Keratinocyte (primary cell): ENCODE results near the gene PLAU.

Experiments used
- EZH2 ChIP-seq: IDR thresholded peaks from one replicate; pipeline ENCODE4 v1.6.1; 2012; ENCODE audit warnings: inconsistent platforms, mild to moderate bottlenecking, low read length, moderate library complexity
- TF ChIP-seq, protein P1 (sequence below), 3 experiments: IDR thresholded peaks in 1 of 3; conservative IDR thresholded peaks in 1 of 3; optimal IDR thresholded peaks in 1 of 3; 2 replicates in 2 of 3; 3 replicates in 1 of 3; pipeline versions ENCODE3 to v1.5.1; 2011; ENCODE audit warnings: low read length in 3 of 3, mild to moderate bottlenecking in 3 of 3, moderate library complexity in 2 of 3, control low read depth in 1 of 3, inconsistent platforms in 1 of 3; ENCODE audit not compliant: insufficient read depth in 2 of 3; ENCODE audit errors: extremely low read depth in 1 of 3

DNA sequence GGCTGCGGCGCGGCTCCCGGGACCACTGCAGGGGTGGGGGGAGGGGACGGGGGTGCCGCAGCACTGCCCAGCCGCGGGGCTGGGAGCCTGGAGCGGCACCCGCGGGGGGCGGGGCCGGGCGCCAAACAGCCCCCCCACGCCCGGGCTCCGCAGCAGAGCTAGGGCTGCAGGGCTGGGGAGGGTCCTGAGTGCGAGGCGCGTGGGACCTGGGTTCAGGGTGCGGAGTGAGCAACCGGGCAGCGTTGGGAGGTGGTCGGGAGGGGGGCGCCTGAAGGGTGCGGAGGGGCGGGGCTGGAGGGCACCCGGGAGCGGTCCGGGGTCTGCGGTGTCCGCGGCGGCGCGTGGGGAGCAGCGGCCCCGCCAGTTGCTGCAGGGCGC is 37.1 kb upstream of the PLAU start:
- TF ChIP-seq, protein P1, sequence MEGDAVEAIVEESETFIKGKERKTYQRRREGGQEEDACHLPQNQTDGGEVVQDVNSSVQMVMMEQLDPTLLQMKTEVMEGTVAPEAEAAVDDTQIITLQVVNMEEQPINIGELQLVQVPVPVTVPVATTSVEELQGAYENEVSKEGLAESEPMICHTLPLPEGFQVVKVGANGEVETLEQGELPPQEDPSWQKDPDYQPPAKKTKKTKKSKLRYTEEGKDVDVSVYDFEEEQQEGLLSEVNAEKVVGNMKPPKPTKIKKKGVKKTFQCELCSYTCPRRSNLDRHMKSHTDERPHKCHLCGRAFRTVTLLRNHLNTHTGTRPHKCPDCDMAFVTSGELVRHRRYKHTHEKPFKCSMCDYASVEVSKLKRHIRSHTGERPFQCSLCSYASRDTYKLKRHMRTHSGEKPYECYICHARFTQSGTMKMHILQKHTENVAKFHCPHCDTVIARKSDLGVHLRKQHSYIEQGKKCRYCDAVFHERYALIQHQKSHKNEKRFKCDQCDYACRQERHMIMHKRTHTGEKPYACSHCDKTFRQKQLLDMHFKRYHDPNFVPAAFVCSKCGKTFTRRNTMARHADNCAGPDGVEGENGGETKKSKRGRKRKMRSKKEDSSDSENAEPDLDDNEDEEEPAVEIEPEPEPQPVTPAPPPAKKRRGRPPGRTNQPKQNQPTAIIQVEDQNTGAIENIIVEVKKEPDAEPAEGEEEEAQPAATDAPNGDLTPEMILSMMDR (optimal IDR thresholded peaks at IDR 0.05 in 1 of 3, IDR thresholded peaks at IDR 0.05 in 1 of 3, conservative IDR thresholded peaks at IDR 0.05 in 1 of 3; ENCODE audit: extremely low read depth in 1 of 3, insufficient read depth in 2 of 3, low read length in 3 of 3): no peak
- TF ChIP-seq EZH2: no peak
